GM10266 (cell line): ENCODE data around the gene CYFIP1.

Experiments used
- DNase-seq: peaks from one replicate; pipeline ENCODE4 v3.0.0; 2012; ENCODE audit errors: extremely low spot score
- CTCF ChIP-seq: IDR thresholded peaks from 2 replicates; pipeline ENCODE4 v1.5.1; 2012; ENCODE audit warnings: mild to moderate bottlenecking, low read depth; ENCODE audit not compliant: control insufficient read depth, insufficient read depth; ENCODE audit errors: missing control alignments

The CYFIP1 gene

GRCh38 chr15:22954326-22954725 lies 25.8 kb downstream of the CYFIP1 start:
- TF ChIP-seq CTCF, result no peak
- DNase-seq, result no peak

- no peak for TF ChIP-seq CTCF
- no peak for DNase-seq
These were observed 27.2 kb downstream of the CYFIP1 start for GRCh38 chr15:22952796-22953579.

GRCh38 chr15:22951381-22952280 lies 28.5 kb downstream of the CYFIP1 start:
- TF ChIP-seq CTCF, result no peak
- no peak for DNase-seq

GRCh38 chr15:22951031-22951380 lies 29.2 kb downstream of the CYFIP1 start:
- TF ChIP-seq CTCF, result no peak
- DNase-seq, result no peak

GRCh38 chr15:22950256-22950990 lies 29.7 kb downstream of the CYFIP1 start:
- no peak for DNase-seq
- TF ChIP-seq CTCF, result no peak

- peak; percentile 76 for DNase-seq
- no peak for TF ChIP-seq CTCF
These were observed 31.1 kb downstream of the CYFIP1 start for GRCh38 chr15:22949074-22949547.

GRCh38 chr15:22948056-22948455 lies 32.1 kb downstream of the CYFIP1 start:
- no peak for TF ChIP-seq CTCF
- no peak for DNase-seq
